Measurements from ENCODE around the gene TTC28. TPM values are rescaled to one million over a fixed set of nuclear protein-coding genes. Genes with fewer than 3 reads are reported as not detected.
A peak's percentile ranks its signal among the peaks of the same experiment; 100 is the strongest.

The TTC28 gene
- total RNA-seq, 1 donor from 2014 or later: 65.4 TPM

GRCh38 chr22:28245579-28246224 is 433.9 kb downstream of the TTC28 start:
- TF ChIP-seq CTCF (conservative IDR thresholded peaks at IDR 0.05): no peak
- Mint-ChIP-seq H3K9me3 (no peaks in the 10 kb centered on the region), H3K4me3 (no peak overlapping the region), H3K27me3 (ENCODE audit: low read depth) (no peaks in the 10 kb centered on the region), H3K27ac (ENCODE audit: unreplicated experiment) (no peak overlapping the region), H3K4me1 (peaks cover 58% of the 10 kb centered on the region), H3K36me3 (ENCODE audit: low read depth) (no peaks in the 10 kb centered on the region)
- DNase-seq (ENCODE audit: low read depth, low spot score): no peak

- DNase-seq (ENCODE audit: low read depth, low spot score): no peak
- H3K27me3 Mint-ChIP-seq (ENCODE audit: low read depth): no peaks in the 10 kb centered on the region
- no peaks in the 10 kb centered on the region for H3K9me3 Mint-ChIP-seq
- peaks cover 56% of the 10 kb centered on the region for H3K4me1 Mint-ChIP-seq
- no peak overlapping the region for H3K4me3 Mint-ChIP-seq
- H3K36me3 Mint-ChIP-seq (ENCODE audit: low read depth): no peaks in the 10 kb centered on the region
- no peak overlapping the region for H3K27ac Mint-ChIP-seq (ENCODE audit: unreplicated experiment)
- no peak for TF ChIP-seq CTCF (conservative IDR thresholded peaks at IDR 0.05)
These were observed 434.9 kb downstream of the TTC28 start for GRCh38 chr22:28244757-28245156.

- no peaks in the 10 kb centered on the region for H3K27me3 Mint-ChIP-seq (ENCODE audit: low read depth)
- peaks cover 44% of the 10 kb centered on the region for H3K4me1 Mint-ChIP-seq
- no peak overlapping the region for H3K4me3 Mint-ChIP-seq
These were observed 436.1 kb downstream of the TTC28 start for GRCh38 chr22:28243539-28243938.

GRCh38 chr22:28241656-28242290 is 437.9 kb downstream of the TTC28 start:
- Mint-ChIP-seq H3K36me3 (ENCODE audit: low read depth) (peaks cover 15% of the 10 kb centered on the region), H3K4me1 (peaks cover 28% of the 10 kb centered on the region), H3K27me3 (ENCODE audit: low read depth) (no peaks in the 10 kb centered on the region), H3K27ac (ENCODE audit: unreplicated experiment) (no peak overlapping the region), H3K9me3 (peaks cover 4% of the 10 kb centered on the region), H3K4me3 (no peak overlapping the region)
- no peak for TF ChIP-seq CTCF (conservative IDR thresholded peaks at IDR 0.05)
- DNase-seq (ENCODE audit: low read depth, low spot score): no peak

More at GRCh38 chr22:28243539-28243938, 436.1 kb downstream of the TTC28 start:
- TF ChIP-seq CTCF (conservative IDR thresholded peaks at IDR 0.05): no peak
- Mint-ChIP-seq H3K27ac (ENCODE audit: unreplicated experiment) (peak overlapping the region; percentile 2), H3K36me3 (ENCODE audit: low read depth) (peaks cover 6% of the 10 kb centered on the region), H3K9me3 (peaks cover 3% of the 10 kb centered on the region)
- no peak for DNase-seq (ENCODE audit: low read depth, low spot score)

- Mint-ChIP-seq H3K36me3 (ENCODE audit: low read depth) (peaks cover 18% of the 10 kb centered on the region), H3K27ac (ENCODE audit: unreplicated experiment) (no peak overlapping the region), H3K4me3 (no peak overlapping the region), H3K4me1 (peaks cover 29% of the 10 kb centered on the region), H3K9me3 (peaks cover 4% of the 10 kb centered on the region), H3K27me3 (ENCODE audit: low read depth) (no peaks in the 10 kb centered on the region)
- DNase-seq (ENCODE audit: low read depth, low spot score): no peak
- TF ChIP-seq CTCF (conservative IDR thresholded peaks at IDR 0.05): no peak
These were observed 439.7 kb downstream of the TTC28 start for GRCh38 chr22:28239941-28240340.
